HepG2 (cell line): ENCODE results near the gene PXMP4. TPM values are rescaled to one million over a fixed set of nuclear protein-coding genes. Genes with fewer than 3 reads are reported as not detected.

Experiments
- IRF2 ChIP-seq: IDR thresholded peaks from 2 replicates; pipeline ENCODE4 v1.6.1; 2018; ENCODE audit warnings: missing genetic modification reagents, missing compliant biosample characterization
- LCORL ChIP-seq, 2 experiments: fragments of 450-650 bp in 1 of 2; sonication (generic) in 1 of 2; formaldehyde crosslinking in 1 of 2; IDR thresholded peaks; 2 replicates each; pipeline versions ENCODE4 v1.5.0 to v1.6.1; 2017 to 2020; ENCODE audit warnings: antibody characterized with exemption in 1 of 2, missing genetic modification reagents in 1 of 2
- MTA1 ChIP-seq: sonication (generic); formaldehyde crosslinking; IDR thresholded peaks from 2 replicates; pipeline ENCODE4 v1.4.0; 2020; ENCODE audit warnings: missing genetic modification reagents, mild to moderate bottlenecking, borderline replicate concordance
- NAIF1 ChIP-seq: sonication (generic); formaldehyde crosslinking; IDR thresholded peaks from 2 replicates; pipeline ENCODE4 v1.5.0; 2020; ENCODE audit warnings: mild to moderate bottlenecking, missing genetic modification reagents, borderline replicate concordance
- RXRB ChIP-seq: IDR thresholded peaks from 2 replicates; pipeline ENCODE4 v1.6.1; 2016; ENCODE audit warnings: borderline replicate concordance, missing genetic modification reagents, missing compliant biosample characterization
- SRSF1 ChIP-seq: fragments of 200-400 bp; formaldehyde crosslinking; optimal IDR thresholded peaks from 2 replicates; pipeline ENCODE3; 2017; ENCODE audit warnings: mild to moderate bottlenecking, low read depth, low read length, moderate library complexity
- TAF15 ChIP-seq: fragments of 200-400 bp; formaldehyde crosslinking; IDR thresholded peaks from one replicate; pipeline ENCODE4 v1.6.1; 2018; ENCODE audit warnings: mild to moderate bottlenecking, low read depth, low read length; ENCODE audit not compliant: poor library complexity, severe bottlenecking
- ZNF383 ChIP-seq: sonication (generic); formaldehyde crosslinking; IDR thresholded peaks from 2 replicates; pipeline ENCODE4 v1.4.0; 2020; ENCODE audit warnings: missing genetic modification reagents, mild to moderate bottlenecking, borderline replicate concordance
- polyA plus RNA-seq, 8 experiments: library from polyadenylated mRNA; depleted of rRNA in 3 of 8; stranded (reverse) in 7 of 8; unstranded in 1 of 8; fragments of >200 nt; fragmentation: Illumina TruSeq in 4 of 8; extraction: Trizol in 4 of 8; gene quantifications; 2 replicates each; pipeline versions ENCODE4 v1.2.1 to v1.2.3, GENCODE V29; 2011 to 2016; ENCODE audit warnings: low read depth in 4 of 8, missing spikeins in 1 of 8, mixed read lengths in 1 of 8; ENCODE audit not compliant: insufficient read depth in 1 of 8
- total RNA-seq, 5 experiments: library from RNA; depleted of rRNA; stranded (reverse); fragments of >200 nt; fragmentation: Illumina TruSeq; extraction: Trizol; gene quantifications; 2 replicates each; pipeline ENCODE4 v1.2.3, GENCODE V29; 2016; ENCODE audit warnings: low read depth in 1 of 5
- TF ChIP-seq, protein P1 (sequence below), 2 experiments: sonication (generic) in 1 of 2; formaldehyde crosslinking in 1 of 2; IDR thresholded peaks; 2 replicates each; pipeline versions ENCODE4 v1.6.1 to v1.9.0; 2014 to 2022; ENCODE audit warnings: antibody characterized with exemption in 1 of 2, borderline replicate concordance in 1 of 2, inconsistent platforms in 1 of 2, low read depth in 1 of 2, missing genetic modification reagents in 1 of 2
- TF ChIP-seq, protein P2 (sequence below): sonication (generic); formaldehyde crosslinking; IDR thresholded peaks from 2 replicates; pipeline ENCODE4 v1.9.0; 2021; ENCODE audit warnings: mild to moderate bottlenecking, missing genetic modification reagents

Gene PXMP4
- total and polyA plus RNA-seq, 2 of the 13 experiments (the other 11 are each of a cell fraction or from before 2014, with no cell fraction given): not detected

DNA sequence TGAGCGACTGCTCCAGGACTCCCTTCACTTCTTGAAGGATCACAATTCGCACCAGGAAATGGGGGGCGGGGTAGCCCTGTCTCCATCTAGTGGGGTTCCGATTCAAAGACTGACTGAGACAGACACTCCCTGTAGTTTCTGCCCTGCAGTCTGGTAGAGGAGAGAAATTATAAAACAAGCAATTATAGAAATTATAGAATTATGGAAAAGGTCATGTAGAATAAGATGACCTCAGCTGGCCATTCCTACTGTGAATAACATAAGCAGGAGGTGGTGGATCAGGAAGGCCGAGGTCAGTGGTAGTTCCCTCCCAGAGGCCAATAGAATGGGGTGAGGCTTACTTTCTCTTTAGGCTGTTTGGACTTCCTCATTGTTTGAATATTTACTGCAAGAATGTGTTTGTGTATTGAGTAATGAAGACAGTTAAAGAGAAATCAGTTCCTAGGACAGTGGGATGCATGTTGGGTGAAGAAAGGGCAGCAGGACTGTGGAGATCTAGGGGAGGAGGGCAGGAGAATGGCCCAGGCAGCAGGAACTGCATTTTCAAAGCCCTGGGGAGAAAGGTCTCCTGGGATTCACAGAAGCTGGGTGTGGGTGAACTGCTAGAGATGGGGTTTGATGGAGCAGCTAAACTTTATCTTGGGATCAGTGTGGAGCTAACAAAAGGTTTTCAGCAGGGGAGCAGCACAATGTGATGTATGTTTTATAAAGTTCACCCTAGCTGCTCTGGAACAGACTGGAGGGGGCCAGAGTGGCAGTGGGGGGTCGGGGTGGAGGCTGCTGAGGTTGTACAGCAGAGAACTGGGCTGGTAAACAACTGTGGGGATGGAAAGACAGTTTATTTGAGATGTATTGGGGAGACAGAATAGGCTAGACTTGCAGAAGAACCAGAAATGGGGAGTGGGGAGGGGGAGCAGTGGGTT lies 13.8 kb upstream of the PXMP4 start (continued):
- TF ChIP-seq, protein P1, sequence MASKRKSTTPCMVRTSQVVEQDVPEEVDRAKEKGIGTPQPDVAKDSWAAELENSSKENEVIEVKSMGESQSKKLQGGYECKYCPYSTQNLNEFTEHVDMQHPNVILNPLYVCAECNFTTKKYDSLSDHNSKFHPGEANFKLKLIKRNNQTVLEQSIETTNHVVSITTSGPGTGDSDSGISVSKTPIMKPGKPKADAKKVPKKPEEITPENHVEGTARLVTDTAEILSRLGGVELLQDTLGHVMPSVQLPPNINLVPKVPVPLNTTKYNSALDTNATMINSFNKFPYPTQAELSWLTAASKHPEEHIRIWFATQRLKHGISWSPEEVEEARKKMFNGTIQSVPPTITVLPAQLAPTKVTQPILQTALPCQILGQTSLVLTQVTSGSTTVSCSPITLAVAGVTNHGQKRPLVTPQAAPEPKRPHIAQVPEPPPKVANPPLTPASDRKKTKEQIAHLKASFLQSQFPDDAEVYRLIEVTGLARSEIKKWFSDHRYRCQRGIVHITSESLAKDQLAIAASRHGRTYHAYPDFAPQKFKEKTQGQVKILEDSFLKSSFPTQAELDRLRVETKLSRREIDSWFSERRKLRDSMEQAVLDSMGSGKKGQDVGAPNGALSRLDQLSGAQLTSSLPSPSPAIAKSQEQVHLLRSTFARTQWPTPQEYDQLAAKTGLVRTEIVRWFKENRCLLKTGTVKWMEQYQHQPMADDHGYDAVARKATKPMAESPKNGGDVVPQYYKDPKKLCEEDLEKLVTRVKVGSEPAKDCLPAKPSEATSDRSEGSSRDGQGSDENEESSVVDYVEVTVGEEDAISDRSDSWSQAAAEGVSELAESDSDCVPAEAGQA (IDR thresholded peaks at IDR 0.05; ENCODE audit: low read depth): no peak
- TF ChIP-seq, protein P1 (CRISPR knock-in tag; IDR thresholded peaks at IDR 0.05; ENCODE audit: borderline replicate concordance): no peak
- no peak for TF ChIP-seq SRSF1
- no peak for TF ChIP-seq TAF15
- TF ChIP-seq LCORL (IDR thresholded peaks at IDR 0.05): peak; percentile 84
- peak; percentile 88; the same call in 1 of the 2 replicates for TF ChIP-seq LCORL (CRISPR knock-in tag; IDR thresholded peaks at IDR 0.05)
- no peak for TF ChIP-seq MTA1 (CRISPR knock-in tag)
- TF ChIP-seq IRF2: peak; percentile 71; the same call in 1 of the 2 replicates
- TF ChIP-seq RXRB (CRISPR knock-in tag): peak; percentile 83
- no peak for TF ChIP-seq ZNF383 (CRISPR knock-in tag)
- TF ChIP-seq NAIF1 (CRISPR knock-in tag): no peak
- TF ChIP-seq, protein P2, sequence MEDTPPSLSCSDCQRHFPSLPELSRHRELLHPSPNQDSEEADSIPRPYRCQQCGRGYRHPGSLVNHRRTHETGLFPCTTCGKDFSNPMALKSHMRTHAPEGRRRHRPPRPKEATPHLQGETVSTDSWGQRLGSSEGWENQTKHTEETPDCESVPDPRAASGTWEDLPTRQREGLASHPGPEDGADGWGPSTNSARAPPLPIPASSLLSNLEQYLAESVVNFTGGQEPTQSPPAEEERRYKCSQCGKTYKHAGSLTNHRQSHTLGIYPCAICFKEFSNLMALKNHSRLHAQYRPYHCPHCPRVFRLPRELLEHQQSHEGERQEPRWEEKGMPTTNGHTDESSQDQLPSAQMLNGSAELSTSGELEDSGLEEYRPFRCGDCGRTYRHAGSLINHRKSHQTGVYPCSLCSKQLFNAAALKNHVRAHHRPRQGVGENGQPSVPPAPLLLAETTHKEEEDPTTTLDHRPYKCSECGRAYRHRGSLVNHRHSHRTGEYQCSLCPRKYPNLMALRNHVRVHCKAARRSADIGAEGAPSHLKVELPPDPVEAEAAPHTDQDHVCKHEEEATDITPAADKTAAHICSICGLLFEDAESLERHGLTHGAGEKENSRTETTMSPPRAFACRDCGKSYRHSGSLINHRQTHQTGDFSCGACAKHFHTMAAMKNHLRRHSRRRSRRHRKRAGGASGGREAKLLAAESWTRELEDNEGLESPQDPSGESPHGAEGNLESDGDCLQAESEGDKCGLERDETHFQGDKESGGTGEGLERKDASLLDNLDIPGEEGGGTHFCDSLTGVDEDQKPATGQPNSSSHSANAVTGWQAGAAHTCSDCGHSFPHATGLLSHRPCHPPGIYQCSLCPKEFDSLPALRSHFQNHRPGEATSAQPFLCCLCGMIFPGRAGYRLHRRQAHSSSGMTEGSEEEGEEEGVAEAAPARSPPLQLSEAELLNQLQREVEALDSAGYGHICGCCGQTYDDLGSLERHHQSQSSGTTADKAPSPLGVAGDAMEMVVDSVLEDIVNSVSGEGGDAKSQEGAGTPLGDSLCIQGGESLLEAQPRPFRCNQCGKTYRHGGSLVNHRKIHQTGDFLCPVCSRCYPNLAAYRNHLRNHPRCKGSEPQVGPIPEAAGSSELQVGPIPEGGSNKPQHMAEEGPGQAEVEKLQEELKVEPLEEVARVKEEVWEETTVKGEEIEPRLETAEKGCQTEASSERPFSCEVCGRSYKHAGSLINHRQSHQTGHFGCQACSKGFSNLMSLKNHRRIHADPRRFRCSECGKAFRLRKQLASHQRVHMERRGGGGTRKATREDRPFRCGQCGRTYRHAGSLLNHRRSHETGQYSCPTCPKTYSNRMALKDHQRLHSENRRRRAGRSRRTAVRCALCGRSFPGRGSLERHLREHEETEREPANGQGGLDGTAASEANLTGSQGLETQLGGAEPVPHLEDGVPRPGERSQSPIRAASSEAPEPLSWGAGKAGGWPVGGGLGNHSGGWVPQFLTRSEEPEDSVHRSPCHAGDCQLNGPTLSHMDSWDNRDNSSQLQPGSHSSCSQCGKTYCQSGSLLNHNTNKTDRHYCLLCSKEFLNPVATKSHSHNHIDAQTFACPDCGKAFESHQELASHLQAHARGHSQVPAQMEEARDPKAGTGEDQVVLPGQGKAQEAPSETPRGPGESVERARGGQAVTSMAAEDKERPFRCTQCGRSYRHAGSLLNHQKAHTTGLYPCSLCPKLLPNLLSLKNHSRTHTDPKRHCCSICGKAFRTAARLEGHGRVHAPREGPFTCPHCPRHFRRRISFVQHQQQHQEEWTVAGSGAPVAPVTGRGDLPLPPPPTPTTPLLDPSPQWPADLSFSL: 0 out of 2 replicates have a peak, but pooled peaks have one; percentile 37
